Upper lobe of left lung (tissue), 6 donors: Measurements from ENCODE around the gene BANF2. TPM values are rescaled to one million over a fixed set of nuclear protein-coding genes. Genes with fewer than 3 reads are reported as not detected.

Experiments
- ATAC-seq, 2 donors: fragments of 200-7000 bp; cut with Tn5 transposase; one replicate each; pipeline ENCODE4 v1.9.1; 2022; ENCODE audit warnings: mild to moderate bottlenecking in 2 of 2, moderate library complexity in 2 of 2; ENCODE audit not compliant: low FRiP score in 2 of 2
- DNase-seq, 2 donors: peaks; one replicate each; pipeline ENCODE4 v3.0.0-alpha.2; 2019 to 2020
- H3K27ac ChIP-seq, 4 donors: fragments of 200-600 bp; sonication (generic); one replicate each; pipeline ENCODE4 v1.5.1; 2016 to 2019
- H3K27me3 ChIP-seq, 4 donors: fragments of 200-600 bp; sonication (generic); one replicate each; pipeline ENCODE4 v1.5.1; 2017 to 2019
- H3K36me3 ChIP-seq, 4 donors: fragments of 200-600 bp; sonication (generic); one replicate each; pipeline ENCODE4 v1.5.1; 2016 to 2019
- H3K4me1 ChIP-seq, 4 donors: fragments of 200-600 bp; sonication (generic); one replicate each; pipeline ENCODE4 v1.5.1; 2018 to 2019
- H3K4me3 ChIP-seq, 4 donors: fragments of 200-600 bp; sonication (generic); one replicate each; pipeline ENCODE4 v1.5.1; 2017 to 2019; ENCODE audit warnings: mild to moderate bottlenecking in 2 of 4, moderate library complexity in 1 of 4
- H3K9me3 ChIP-seq, 4 donors: fragments of 200-600 bp; sonication (generic); one replicate each; pipeline ENCODE4 v1.5.1; 2018 to 2019
- EP300 ChIP-seq, 4 donors: sonication (generic); formaldehyde crosslinking; IDR thresholded peaks; one replicate each; pipeline ENCODE4 v1.5.1; 2017; ENCODE audit warnings: antibody characterized with exemption in 4 of 4, control low read depth in 2 of 4
- POLR2A ChIP-seq, 4 donors: fragments of 450-650 bp; IDR thresholded peaks; one replicate each; pipeline ENCODE4 v1.5.1; 2016 to 2017; ENCODE audit warnings: antibody characterized with exemption in 4 of 4, mild to moderate bottlenecking in 2 of 4
- POLR2AphosphoS5 ChIP-seq, 2 donors: sonication (generic); formaldehyde crosslinking; IDR thresholded peaks; one replicate each; pipeline ENCODE4 v1.5.1; 2017; ENCODE audit warnings: antibody characterized with exemption in 2 of 2
- WGBS, 2 donors: methylation state at CpG; one replicate each; pipeline ENCODE4 v1.1.5; 2017 to 2018; 5-methylcytosine and 5-hydroxymethylcytosine counted together
- total RNA-seq, 6 donors: library from RNA; depleted of rRNA in 4 of 6; stranded (reverse); fragments of >200 nt in 4 of 6; gene quantifications; one replicate each; pipeline versions ENCODE4 v1.1.0 to v1.2.1, GENCODE V29; 2016 to 2021
- TF ChIP-seq, protein P1 (sequence below), 6 experiments: fragments of 450-650 bp in 4 of 6; fragments of 200-600 bp in 2 of 6; sonication (generic) in 2 of 6; IDR thresholded peaks; one replicate each; pipeline ENCODE4 v1.5.1; 2016 to 2019; ENCODE audit warnings: antibody characterized with exemption in 6 of 6
- donor health status: DM: no; HTN: no; CAD: no; lungs with moderate emphysema.
- donor health status: DM: no; HTN: yes; CAD: no; lungs with severe emphysema.

BANF2 gene
- total RNA-seq, 6 donors from 2014 or later, result not detected

DNA sequence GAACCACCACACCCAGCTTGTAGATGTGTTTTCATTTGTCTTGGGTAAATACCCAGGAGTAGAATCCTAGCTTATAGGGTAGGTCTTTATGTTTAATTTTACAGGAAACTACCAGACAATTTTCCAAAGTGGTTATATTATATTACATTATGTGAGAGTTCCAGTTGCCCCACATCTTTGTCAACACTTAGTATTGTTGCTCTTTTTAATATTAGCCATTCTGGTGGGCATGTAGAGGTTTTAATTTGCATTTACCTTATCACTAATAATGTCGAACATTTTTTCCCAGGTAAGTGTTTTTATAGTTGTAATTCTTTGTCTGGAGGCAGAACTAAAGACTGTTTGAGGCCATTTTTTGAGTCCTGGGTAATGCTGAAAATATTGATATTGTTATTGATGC is 3.5 kb upstream of the BANF2 start:
- Histone ChIP-seq H3K27me3 (no peaks in the 10 kb centered on the region), H3K9me3 (no peaks in the 10 kb centered on the region), H3K36me3 (no peaks in the 10 kb centered on the region), H3K4me3 (no peak overlapping the region), H3K27ac (no peak overlapping the region), H3K4me1 (no peaks in the 10 kb centered on the region)
- DNase-seq (no peak), ATAC-seq (no peak)
- 89 to 96% methylated on average over 1 of the region's 1 CpG for WGBS, 2 donors
- no peak for TF ChIP-seq POLR2AphosphoS5 (IDR thresholded peaks at IDR 0.05)

DNA sequence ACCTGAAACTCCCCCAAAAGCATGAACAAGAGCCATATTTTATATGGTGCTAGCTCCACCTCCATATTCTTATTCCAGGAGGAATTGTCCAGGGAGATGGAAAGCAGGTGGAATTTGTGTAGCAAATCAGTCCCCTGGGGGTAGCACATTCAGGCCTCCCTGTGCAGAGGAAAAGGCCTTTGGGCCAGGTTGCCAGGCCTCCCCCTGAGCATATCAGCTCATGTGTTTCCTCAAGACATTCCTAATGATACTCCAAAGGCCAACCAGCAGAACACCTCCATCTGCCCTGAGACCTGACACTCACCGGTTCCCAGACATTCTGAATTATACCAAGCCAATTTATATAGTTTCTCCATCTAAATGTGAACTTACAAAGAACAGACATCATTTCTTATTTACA is 2.6 kb upstream of the BANF2 start:
- Histone ChIP-seq H3K4me3 (no peak overlapping the region), H3K27me3 (no peaks in the 10 kb centered on the region), H3K27ac (no peak overlapping the region), H3K9me3 (no peaks in the 10 kb centered on the region), H3K36me3 (no peaks in the 10 kb centered on the region), H3K4me1 (no peaks in the 10 kb centered on the region)
- no peak for ATAC-seq
- no peak for DNase-seq
- TF ChIP-seq POLR2AphosphoS5 (IDR thresholded peaks at IDR 0.05) (no peak), POLR2A (IDR thresholded peaks at IDR 0.05) (no peak), EP300 (IDR thresholded peaks at IDR 0.05) (no peak)
- TF ChIP-seq, protein P1, sequence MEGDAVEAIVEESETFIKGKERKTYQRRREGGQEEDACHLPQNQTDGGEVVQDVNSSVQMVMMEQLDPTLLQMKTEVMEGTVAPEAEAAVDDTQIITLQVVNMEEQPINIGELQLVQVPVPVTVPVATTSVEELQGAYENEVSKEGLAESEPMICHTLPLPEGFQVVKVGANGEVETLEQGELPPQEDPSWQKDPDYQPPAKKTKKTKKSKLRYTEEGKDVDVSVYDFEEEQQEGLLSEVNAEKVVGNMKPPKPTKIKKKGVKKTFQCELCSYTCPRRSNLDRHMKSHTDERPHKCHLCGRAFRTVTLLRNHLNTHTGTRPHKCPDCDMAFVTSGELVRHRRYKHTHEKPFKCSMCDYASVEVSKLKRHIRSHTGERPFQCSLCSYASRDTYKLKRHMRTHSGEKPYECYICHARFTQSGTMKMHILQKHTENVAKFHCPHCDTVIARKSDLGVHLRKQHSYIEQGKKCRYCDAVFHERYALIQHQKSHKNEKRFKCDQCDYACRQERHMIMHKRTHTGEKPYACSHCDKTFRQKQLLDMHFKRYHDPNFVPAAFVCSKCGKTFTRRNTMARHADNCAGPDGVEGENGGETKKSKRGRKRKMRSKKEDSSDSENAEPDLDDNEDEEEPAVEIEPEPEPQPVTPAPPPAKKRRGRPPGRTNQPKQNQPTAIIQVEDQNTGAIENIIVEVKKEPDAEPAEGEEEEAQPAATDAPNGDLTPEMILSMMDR (IDR thresholded peaks at IDR 0.05), result no peak
- WGBS, 2 donors, result 92 to 95% methylated on average over 1 of the region's 1 CpG

DNA sequence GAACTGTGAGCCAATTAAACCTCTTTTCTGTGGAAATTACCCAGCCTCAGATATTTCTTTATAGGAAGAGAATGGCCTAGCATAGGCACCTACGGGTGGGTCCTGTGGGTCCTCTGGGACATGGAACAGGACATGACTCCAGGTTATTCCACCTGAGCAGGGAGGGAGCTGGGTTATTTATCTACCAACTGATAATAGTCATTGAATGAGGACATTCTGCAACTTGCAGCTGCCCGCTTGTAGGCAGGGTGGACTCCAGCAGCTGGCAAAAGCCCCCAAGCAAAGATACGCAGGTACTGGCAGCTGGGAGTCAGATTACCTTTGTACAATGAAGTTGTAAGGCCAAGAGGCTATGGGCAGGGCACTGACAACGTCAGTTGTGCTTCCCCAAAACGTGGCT is 1.4 kb upstream of the BANF2 start:
- H3K4me1 ChIP-seq, result no peaks in the 10 kb centered on the region
- WGBS, 2 donors, result 57 to 67% methylated on average over 3 to 5 of the region's 5 CpGs
- no peak overlapping the region for H3K4me3 ChIP-seq
- H3K9me3 ChIP-seq, result no peaks in the 10 kb centered on the region
- H3K27me3 ChIP-seq, result no peaks in the 10 kb centered on the region
- no peak overlapping the region for H3K27ac ChIP-seq
- ATAC-seq (no peak), DNase-seq (no peak)
- TF ChIP-seq POLR2AphosphoS5 (IDR thresholded peaks at IDR 0.05) (no peak), EP300 (IDR thresholded peaks at IDR 0.05) (no peak), POLR2A (IDR thresholded peaks at IDR 0.05) (no peak)
- TF ChIP-seq, protein P1 (IDR thresholded peaks at IDR 0.05), result no peak
- H3K36me3 ChIP-seq, result no peaks in the 10 kb centered on the region

DNA sequence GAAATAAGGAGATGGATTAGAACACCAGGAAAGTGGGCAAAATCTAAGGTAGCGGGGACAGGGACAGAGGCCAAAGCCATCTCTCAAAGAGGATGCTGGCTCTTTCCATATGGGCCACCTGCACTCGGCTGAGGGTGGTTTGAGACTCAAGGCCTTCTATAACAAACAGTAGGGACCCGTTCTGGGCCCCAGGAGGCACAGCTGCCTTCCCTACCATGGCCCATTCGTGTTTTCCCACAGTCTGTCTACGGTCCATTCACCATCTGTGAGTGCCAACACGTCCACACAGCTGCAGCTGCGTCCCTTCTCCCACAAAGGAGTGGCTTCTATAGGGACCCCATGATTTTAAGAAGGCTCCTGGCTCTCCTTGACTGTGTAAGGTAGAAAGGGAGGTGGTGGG is 871 bp downstream of the BANF2 start:
- ATAC-seq (no peak), DNase-seq (no peak)
- Histone ChIP-seq H3K9me3 (no peaks in the 10 kb centered on the region), H3K4me3 (no peak overlapping the region), H3K27me3 (no peaks in the 10 kb centered on the region), H3K4me1 (no peaks in the 10 kb centered on the region), H3K36me3 (no peaks in the 10 kb centered on the region), H3K27ac (no peak overlapping the region)
- TF ChIP-seq EP300 (IDR thresholded peaks at IDR 0.05) (no peak), POLR2AphosphoS5 (IDR thresholded peaks at IDR 0.05) (no peak), POLR2A (IDR thresholded peaks at IDR 0.05) (no peak)
- TF ChIP-seq, protein P1 (IDR thresholded peaks at IDR 0.05), result no peak
- 90 to 91% methylated on average over 7 of the region's 7 CpGs for WGBS, 2 donors

DNA sequence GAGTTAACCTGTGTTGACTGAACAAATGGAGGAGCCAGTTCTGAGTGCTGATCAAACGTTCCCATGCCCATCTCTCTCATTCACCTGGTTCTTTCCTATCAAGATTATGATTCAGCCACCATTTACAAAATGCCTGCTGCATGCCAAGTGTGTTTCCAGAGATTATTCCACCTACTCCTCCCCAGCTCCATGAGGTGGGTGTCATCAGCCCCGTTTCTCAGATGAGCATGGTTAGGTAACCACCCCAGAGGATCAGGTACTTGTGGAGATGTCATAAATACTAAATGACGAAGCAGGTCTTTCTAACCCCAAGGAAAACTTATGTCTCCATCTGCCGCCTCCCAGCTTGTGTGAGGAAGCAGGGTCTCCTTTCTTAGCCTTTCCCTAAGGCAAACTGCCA is 2.1 kb downstream of the BANF2 start:
- H3K27me3 ChIP-seq, result no peaks in the 10 kb centered on the region
- TF ChIP-seq POLR2A (IDR thresholded peaks at IDR 0.05), result no peak
- TF ChIP-seq, protein P1 (IDR thresholded peaks at IDR 0.05), result no peak
- no peak for TF ChIP-seq POLR2AphosphoS5 (IDR thresholded peaks at IDR 0.05)
- no peak for TF ChIP-seq EP300 (IDR thresholded peaks at IDR 0.05)
- ATAC-seq (no peak), DNase-seq (no peak)
- no peaks in the 10 kb centered on the region for H3K36me3 ChIP-seq
- WGBS, 2 donors, result 78 to 87% methylated on average over 4 of the region's 4 CpGs
- no peak overlapping the region for H3K4me3 ChIP-seq
- no peaks in the 10 kb centered on the region for H3K9me3 ChIP-seq
- no peak overlapping the region for H3K27ac ChIP-seq
- H3K4me1 ChIP-seq, result no peaks in the 10 kb centered on the region
